ENCODE results near the gene UBE2J2.

The UBE2J2 gene

GRCh38 chr1:1309251-1310108 is 35.8 kb upstream of the UBE2J2 start:
- no peak for DNase-seq

- DNase-seq, result no peak
These were observed 35.1 kb upstream of the UBE2J2 start for GRCh38 chr1:1308756-1309250.

GRCh38 chr1:1307923-1308755 is 34.5 kb upstream of the UBE2J2 start, which contains the start of the genes ACAP3 and PUSL1:
Gene ACAP3, minus strand, starts transcription at chr1:1307930. Its CDS starts 115 bp downstream, at chr1:1307815.
Gene PUSL1, plus strand, starts transcription at chr1:1308597. Its CDS starts 47 bp downstream, at chr1:1308644.
- DNase-seq, result peak; percentile 92

- no peak for DNase-seq
These were observed 33.7 kb upstream of the UBE2J2 start for GRCh38 chr1:1307261-1307922.

GRCh38 chr1:1306661-1307260 is 33.1 kb upstream of the UBE2J2 start:
- DNase-seq, result no peak

GRCh38 chr1:1306070-1306660 is 32.5 kb upstream of the UBE2J2 start:
- no peak for DNase-seq

- no peak for DNase-seq
These were observed 31.8 kb upstream of the UBE2J2 start for GRCh38 chr1:1305300-1306069.

GRCh38 chr1:1304331-1305299 is 31.0 kb upstream of the UBE2J2 start:
- DNase-seq, result peak; percentile 67

- no peak for DNase-seq
These were observed 30.1 kb upstream of the UBE2J2 start for GRCh38 chr1:1303736-1304135.

- no peak for DNase-seq
These were observed 29.4 kb upstream of the UBE2J2 start for GRCh38 chr1:1302951-1303509.

GRCh38 chr1:1302006-1302430 is 28.4 kb upstream of the UBE2J2 start:
- DNase-seq, result no peak

- DNase-seq, result no peak
These were observed 26.7 kb upstream of the UBE2J2 start for GRCh38 chr1:1300352-1300739.

- DNase-seq, result no peak
These were observed 26.2 kb upstream of the UBE2J2 start for GRCh38 chr1:1299686-1300351.

GRCh38 chr1:1298861-1299685 is 25.4 kb upstream of the UBE2J2 start:
- DNase-seq, result no peak

- no peak for DNase-seq
These were observed 24.3 kb upstream of the UBE2J2 start for GRCh38 chr1:1297802-1298424.

- DNase-seq, result no peak
These were observed 22.7 kb upstream of the UBE2J2 start for GRCh38 chr1:1296070-1297061.

Measured in NCI-H2029 (cell line).